Measurements from ENCODE around the gene NCOA7.

DNA sequence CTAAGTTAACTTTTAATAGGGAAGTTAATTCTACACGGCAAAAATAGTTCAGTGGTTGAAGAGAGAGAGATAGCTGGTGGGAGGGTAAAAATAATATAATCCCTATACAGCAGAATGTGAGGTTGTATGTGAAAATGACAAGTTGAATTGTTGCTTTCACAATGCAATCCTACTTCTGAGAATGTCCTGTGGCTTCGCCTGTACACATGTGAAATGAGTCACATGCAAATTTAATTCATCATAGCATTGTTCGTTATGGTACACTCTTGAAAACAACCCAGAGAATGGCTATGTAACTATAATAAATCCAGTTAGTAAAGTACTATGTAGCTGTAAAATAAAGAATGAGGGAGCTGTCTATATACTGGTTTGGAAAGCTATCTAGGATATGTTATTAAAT is 119.8 kb downstream of the NCOA7 start:
- TF ChIP-seq EZH2 (IDR thresholded peaks at IDR 0.05), result no peak
- no peak for TF ChIP-seq POLR2AphosphoS5 (IDR thresholded peaks at IDR 0.05; ENCODE audit: borderline replicate concordance, low read depth, low read length)

Measured in SK-N-MC (cell line).